GM18858 (cell line): Measurements from ENCODE around the gene KLKB1.

ENCODE experiments used
- ATAC-seq: cut with Tn5 transposase; IDR thresholded peaks from one replicate; pipeline ENCODE4 v1.9.1; 2021; ENCODE audit not compliant: unreplicated experiment

The KLKB1 gene

DNA sequence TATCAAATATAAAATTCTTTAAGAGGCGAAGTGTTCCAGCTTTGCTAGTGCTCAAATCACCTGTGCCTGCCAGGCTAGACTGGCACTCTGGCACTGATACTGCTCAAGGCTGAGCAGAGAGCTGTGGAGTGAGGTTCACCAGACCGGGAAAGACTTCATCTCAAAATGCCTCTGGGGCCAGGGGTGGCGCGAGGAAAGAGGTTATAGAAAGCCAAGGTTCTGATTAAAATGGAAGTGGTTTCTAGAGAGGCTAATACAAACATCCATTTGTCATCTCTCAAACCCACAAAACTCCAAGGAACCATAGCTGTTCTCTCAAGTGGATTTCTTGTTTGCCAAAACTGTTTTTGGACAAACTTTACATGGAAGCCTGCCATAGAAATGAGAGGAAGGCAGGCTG, 80.2 kb downstream of the KLKB1 start:
- no peak for ATAC-seq

DNA sequence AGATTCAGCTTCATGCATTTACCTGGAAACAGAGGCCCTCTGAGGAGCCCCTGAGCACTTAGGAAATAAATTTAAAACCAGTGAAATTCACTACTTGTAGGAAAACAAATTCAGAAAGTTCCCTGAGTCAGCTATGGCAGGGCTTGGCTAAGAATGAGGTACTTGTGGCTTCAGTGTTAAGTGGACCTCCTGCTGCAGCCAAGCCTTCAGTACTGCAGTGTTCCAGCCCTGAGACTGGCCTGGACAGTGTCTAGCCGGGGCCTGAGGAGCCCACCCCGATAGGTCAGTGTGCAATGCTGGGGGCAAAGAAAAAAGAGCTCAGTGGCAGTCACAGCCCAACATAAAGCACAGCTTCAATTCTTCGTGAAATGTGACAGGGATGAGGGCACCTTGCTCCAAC, 80.6 kb downstream of the KLKB1 start:
- no peak for ATAC-seq
